Mesenchymal stem cell (in vitro differentiated cells and primary cell): Measurements from ENCODE around the gene ASF1A.

Source experiments
- DNase-seq: peaks from one replicate; pipeline ENCODE4 v3.0.0-alpha.2; 2013
- H2AFZ ChIP-seq: one replicate; pipeline ENCODE4 v1.6.1; 2013; ENCODE audit warnings: low read depth, mild to moderate bottlenecking, control low read depth, inconsistent platforms, low read length, moderate library complexity
- H2AK5ac ChIP-seq: 2 replicates; pipeline ENCODE4 v1.6.1; 2013; ENCODE audit warnings: low read length, moderate library complexity, mild to moderate bottlenecking, inconsistent platforms; ENCODE audit not compliant: severe bottlenecking
- H2BK120ac ChIP-seq: one replicate; pipeline ENCODE4 v1.6.1; 2013; ENCODE audit warnings: low read depth, mild to moderate bottlenecking, inconsistent platforms, low read length, moderate library complexity
- H2BK12ac ChIP-seq, 2 experiments: one replicate each; pipeline ENCODE4 v1.6.1; 2013; ENCODE audit warnings: inconsistent platforms in 2 of 2, low read length in 2 of 2, mild to moderate bottlenecking in 2 of 2, moderate library complexity in 2 of 2, control low read depth in 1 of 2
- H2BK15ac ChIP-seq: one replicate; pipeline ENCODE4 v1.6.1; 2013; ENCODE audit warnings: mild to moderate bottlenecking, low read depth, inconsistent platforms; ENCODE audit not compliant: poor library complexity, severe bottlenecking
- H2BK5ac ChIP-seq: 2 replicates; pipeline ENCODE4 v1.6.1; 2013; ENCODE audit warnings: low read depth, mild to moderate bottlenecking, low read length, control low read depth, inconsistent platforms; ENCODE audit not compliant: poor library complexity, severe bottlenecking
- H3K14ac ChIP-seq, 2 experiments: one replicate each; pipeline ENCODE4 v1.6.1; 2013; ENCODE audit warnings: inconsistent platforms in 2 of 2, low read length in 2 of 2, control low read depth in 1 of 2, mild to moderate bottlenecking in 1 of 2, moderate library complexity in 1 of 2
- H3K18ac ChIP-seq, 2 experiments: one replicate each; pipeline ENCODE4 v1.6.1; 2013; ENCODE audit warnings: inconsistent platforms in 2 of 2, low read length in 2 of 2, control low read depth in 1 of 2, low read depth in 1 of 2, mild to moderate bottlenecking in 1 of 2
- H3K23ac ChIP-seq, 2 experiments: one replicate each; pipeline ENCODE4 v1.6.1; 2013; ENCODE audit warnings: inconsistent platforms in 2 of 2, low read length in 2 of 2, mild to moderate bottlenecking in 2 of 2, moderate library complexity in 2 of 2, control low read depth in 1 of 2
- H3K27ac ChIP-seq: 2 replicates; pipeline ENCODE4 v1.5.1; 2013; ENCODE audit warnings: mild to moderate bottlenecking, moderate library complexity, low read length, control low read depth, inconsistent platforms; ENCODE audit not compliant: poor library complexity, severe bottlenecking
- H3K27me3 ChIP-seq, 2 experiments: 2 replicates each; pipeline versions ENCODE4 v1.6.1 to v1.7.0; 2013; ENCODE audit warnings: low read length in 2 of 2, mild to moderate bottlenecking in 2 of 2, moderate library complexity in 2 of 2, control low read depth in 1 of 2, inconsistent platforms in 1 of 2; ENCODE audit not compliant: control insufficient read depth in 1 of 2, insufficient read depth in 1 of 2
- H3K36me3 ChIP-seq, 2 experiments: 2 replicates each; pipeline versions ENCODE4 v1.6.1 to v1.7.0; 2013; ENCODE audit warnings: low read length in 2 of 2, control low read depth in 1 of 2, inconsistent platforms in 1 of 2, low read depth in 1 of 2, mild to moderate bottlenecking in 1 of 2; ENCODE audit not compliant: insufficient read depth in 2 of 2, control insufficient read depth in 1 of 2
- H3K4ac ChIP-seq, 2 experiments: one replicate each; pipeline ENCODE4 v1.6.1; 2013; ENCODE audit warnings: inconsistent platforms in 2 of 2, low read length in 2 of 2, mild to moderate bottlenecking in 2 of 2, moderate library complexity in 2 of 2, control low read depth in 1 of 2, low read depth in 1 of 2
- H3K4me1 ChIP-seq: 2 replicates; pipeline ENCODE4 v1.6.1; 2013; ENCODE audit warnings: low read depth, low read length, control low read depth; ENCODE audit not compliant: control insufficient read depth, insufficient read depth
- H3K4me2 ChIP-seq: 2 replicates; pipeline ENCODE4 v1.6.1; 2013; ENCODE audit warnings: low read length, mild to moderate bottlenecking, inconsistent platforms; ENCODE audit not compliant: poor library complexity, severe bottlenecking
- H3K4me3 ChIP-seq, 2 experiments: 2 replicates each; pipeline versions ENCODE4 v1.5.1 to v1.7.0; 2013; ENCODE audit warnings: low read length in 2 of 2, mild to moderate bottlenecking in 2 of 2, control low read depth in 1 of 2, low read depth in 1 of 2; ENCODE audit not compliant: insufficient read depth in 1 of 2
- H3K79me1 ChIP-seq: replicated peaks from 2 replicates; pipeline ENCODE4 v1.6.1; 2013; ENCODE audit warnings: mild to moderate bottlenecking, control low read depth, low read length, inconsistent platforms; ENCODE audit not compliant: poor library complexity, severe bottlenecking
- H3K9ac ChIP-seq: 2 replicates; pipeline ENCODE4 v1.7.0; 2013; ENCODE audit warnings: mild to moderate bottlenecking, low read length, moderate library complexity
- H3K9me3 ChIP-seq: 2 replicates; pipeline ENCODE4 v1.7.0; 2013; ENCODE audit warnings: mild to moderate bottlenecking, low read length; ENCODE audit not compliant: control insufficient read depth
- H4K8ac ChIP-seq: one replicate; pipeline ENCODE4 v1.6.1; 2013; ENCODE audit warnings: inconsistent platforms, mild to moderate bottlenecking, low read length, moderate library complexity
- H4K91ac ChIP-seq: one replicate; pipeline ENCODE4 v1.6.1; 2013; ENCODE audit warnings: mild to moderate bottlenecking, low read length, inconsistent platforms
- WGBS: methylation state at CpG from one replicate; pipeline ENCODE4 v1.1.7; 2013; ENCODE audit warnings: mixed read lengths; 5-methylcytosine and 5-hydroxymethylcytosine counted together

The ASF1A gene

GRCh38 chr6:118930680-118931079 lies 36.7 kb downstream of the ASF1A start:
- H2BK5ac ChIP-seq, result no peak overlapping the region

GRCh38 chr6:118931436-118931835 lies 37.5 kb downstream of the ASF1A start:
- Histone ChIP-seq H3K14ac (no peak overlapping the region), H2AK5ac (no peak overlapping the region), H3K27me3 (no peaks in the 10 kb centered on the region), H3K23ac (no peak overlapping the region), H4K91ac (no peak overlapping the region), H3K36me3 (peaks cover 4 to 27% of the 10 kb centered on the region in 2 experiments), H2BK5ac (no peak overlapping the region), H3K4ac (no peak overlapping the region), H2BK12ac (no peak overlapping the region), H2BK120ac (no peak overlapping the region), H3K27ac (no peak overlapping the region), H3K79me1 (peaks cover 9% of the 10 kb centered on the region), H3K18ac (no peak overlapping the region), H3K9ac (no peak overlapping the region), H3K9me3 (no peaks in the 10 kb centered on the region), H2AFZ (no peak overlapping the region), H4K8ac (no peak overlapping the region), H3K4me3 (no peak overlapping the region), H3K4me2 (peak overlapping the region; percentile 16), H3K4me1 (no peaks in the 10 kb centered on the region), H2BK15ac (no peak overlapping the region)
- DNase-seq, result no peak
- 97% methylated on average over 2 of the region's 5 CpGs for WGBS

More at GRCh38 chr6:118930680-118931079, 36.7 kb downstream of the ASF1A start:
- no peak overlapping the region for H2BK15ac ChIP-seq
- no peak overlapping the region for H3K27ac ChIP-seq
- no peak overlapping the region for H2AFZ ChIP-seq
- over 99% methylated on average over 3 of the region's 3 CpGs for WGBS
- H3K9me3 ChIP-seq, result no peaks in the 10 kb centered on the region
- no peak overlapping the region for H3K14ac ChIP-seq
- H4K91ac ChIP-seq, result no peak overlapping the region
- peaks cover 6% of the 10 kb centered on the region for H3K79me1 ChIP-seq
- H2BK12ac ChIP-seq, result no peak overlapping the region
- no peak overlapping the region for H3K9ac ChIP-seq
- no peaks in the 10 kb centered on the region for H3K4me1 ChIP-seq
- H3K27me3 ChIP-seq, result no peaks in the 10 kb centered on the region
- DNase-seq, result no peak
- H4K8ac ChIP-seq, result no peak overlapping the region
- H2AK5ac ChIP-seq, result no peak overlapping the region
- H2BK120ac ChIP-seq, result no peak overlapping the region
- H3K18ac ChIP-seq, result no peak overlapping the region
- H3K4me2 ChIP-seq, result no peak overlapping the region
- no peak overlapping the region for H3K4me3 ChIP-seq
- peaks cover 4 to 34% of the 10 kb centered on the region in 2 experiments for H3K36me3 ChIP-seq
- no peak overlapping the region for H3K23ac ChIP-seq
- no peak overlapping the region for H3K4ac ChIP-seq

GRCh38 chr6:118932421-118932820 lies 38.5 kb downstream of the ASF1A start:
- peak; percentile 33 for DNase-seq
- peaks cover 4 to 25% of the 10 kb centered on the region in 2 experiments for H3K36me3 ChIP-seq
- H3K27me3 ChIP-seq, result no peaks in the 10 kb centered on the region
- H3K27ac ChIP-seq, result no peak overlapping the region
- no peak overlapping the region for H2AFZ ChIP-seq
- H4K91ac ChIP-seq, result no peak overlapping the region
- WGBS, result 57% methylated on average over 1 of the region's 2 CpGs
- no peak overlapping the region for H2BK5ac ChIP-seq
- H3K18ac ChIP-seq, result no peak overlapping the region
- H4K8ac ChIP-seq, result no peak overlapping the region
- no peak overlapping the region for H3K4ac ChIP-seq
- H2BK120ac ChIP-seq, result no peak overlapping the region
- no peaks in the 10 kb centered on the region for H3K9me3 ChIP-seq
- no peak overlapping the region for H2BK15ac ChIP-seq
- H3K9ac ChIP-seq, result no peak overlapping the region
- no peaks in the 10 kb centered on the region for H3K4me1 ChIP-seq
- no peak overlapping the region for H3K23ac ChIP-seq
- no peak overlapping the region for H3K4me3 ChIP-seq
- H2AK5ac ChIP-seq, result no peak overlapping the region
- no peak overlapping the region for H3K4me2 ChIP-seq
- peaks cover 15% of the 10 kb centered on the region for H3K79me1 ChIP-seq
- no peak overlapping the region for H3K14ac ChIP-seq
- H2BK12ac ChIP-seq, result no peak overlapping the region

GRCh38 chr6:118933855-118934460 lies 40.0 kb downstream of the ASF1A start:
- no peak overlapping the region for H2AFZ ChIP-seq
- H3K4me1 ChIP-seq, result no peaks in the 10 kb centered on the region
- H2BK12ac ChIP-seq, result no peak overlapping the region
- 28% methylated on average over 4 of the region's 8 CpGs for WGBS
- peak overlapping the region; percentile 71 for H3K9ac ChIP-seq
- H2AK5ac ChIP-seq, result no peak overlapping the region
- no peak overlapping the region for H3K4ac ChIP-seq
- peaks cover 0 to 23% of the 10 kb centered on the region in 2 experiments for H3K36me3 ChIP-seq
- no peak overlapping the region for H2BK5ac ChIP-seq
- H3K79me1 ChIP-seq, result peaks cover 16% of the 10 kb centered on the region
- H4K8ac ChIP-seq, result no peak overlapping the region
- no peak overlapping the region for H4K91ac ChIP-seq
- no peak for DNase-seq
- H3K27ac ChIP-seq, result no peak overlapping the region
- H3K4me3 ChIP-seq, result peak overlapping the region; percentile 79 to 99
- H3K27me3 ChIP-seq, result no peaks in the 10 kb centered on the region
- no peaks in the 10 kb centered on the region for H3K9me3 ChIP-seq
- H3K23ac ChIP-seq, result no peak overlapping the region
- no peak overlapping the region for H2BK120ac ChIP-seq
- no peak overlapping the region for H3K18ac ChIP-seq
- no peak overlapping the region for H3K14ac ChIP-seq
- peak overlapping the region; percentile 94 for H3K4me2 ChIP-seq
- H2BK15ac ChIP-seq, result no peak overlapping the region
